ENCODE data around the gene RAB44.

Gene RAB44

DNA sequence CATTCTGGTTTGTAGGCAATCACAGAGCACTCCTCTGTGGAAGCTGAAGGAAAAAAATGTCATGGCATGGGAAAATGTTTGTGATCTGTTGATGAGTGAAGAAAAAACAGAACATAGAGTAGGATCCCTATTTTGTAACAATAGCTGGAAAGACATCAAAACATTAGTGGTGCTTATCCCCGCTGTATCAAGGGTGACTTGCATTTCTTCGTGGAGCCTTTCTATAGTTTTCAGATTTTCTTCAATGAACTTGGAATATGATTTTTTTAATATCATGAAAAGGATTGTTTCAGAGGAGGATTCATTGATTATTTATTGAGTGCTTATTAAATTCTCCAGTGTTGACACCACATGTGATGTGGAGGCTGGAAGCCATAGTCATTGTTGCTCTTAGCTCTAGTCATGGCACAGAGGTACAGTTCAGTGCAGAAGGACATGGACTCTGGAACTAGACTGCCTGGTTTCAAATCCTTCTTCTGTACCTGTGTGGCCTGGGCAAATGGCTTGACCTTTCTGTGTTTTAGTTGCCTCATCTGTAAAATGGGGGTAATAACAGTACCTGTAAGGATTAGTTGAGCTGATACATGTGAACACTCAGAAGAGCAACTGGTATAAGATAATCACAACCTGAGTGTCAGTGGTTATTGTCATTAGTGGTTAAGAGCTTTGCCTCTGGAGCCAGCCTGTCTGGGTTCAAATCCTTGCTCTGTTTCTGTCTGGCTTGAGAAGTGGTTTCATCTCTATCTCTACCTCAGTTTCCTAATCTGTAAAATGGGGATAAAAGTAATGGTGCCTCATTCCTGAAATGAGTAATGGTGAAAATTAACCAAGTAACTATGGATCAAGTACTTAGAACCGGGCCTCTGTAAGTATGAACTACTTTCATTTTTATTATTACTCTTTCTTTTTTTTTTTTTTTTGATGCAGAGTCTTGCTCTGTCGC, 33.9 kb upstream of the RAB44 start:
- no peaks in the 10 kb centered on the region for H3K36me3 ChIP-seq (ENCODE audit: insufficient read depth, low read length)
- no peak for TF ChIP-seq EZH2 (IDR thresholded peaks at IDR 0.05)
- TF ChIP-seq FOXP2 (optimal IDR thresholded peaks at IDR 0.05; ENCODE audit: control extremely low read depth, extremely low read length, insufficient read depth) = no peak
- TF ChIP-seq POLR2AphosphoS5 (IDR thresholded peaks at IDR 0.05; ENCODE audit: borderline replicate concordance, low read depth, low read length) = no peak
- no peak for DNase-seq (ENCODE audit: low read depth, low spot score)
- no peak overlapping the region for H3K4me3 ChIP-seq
- H3K9me3 ChIP-seq (ENCODE audit: low read depth, low read length) = no peaks in the 10 kb centered on the region
- H3K27ac ChIP-seq = no peak overlapping the region
- no peak overlapping the region for H3K9ac ChIP-seq (ENCODE audit: insufficient read length)

DNA sequence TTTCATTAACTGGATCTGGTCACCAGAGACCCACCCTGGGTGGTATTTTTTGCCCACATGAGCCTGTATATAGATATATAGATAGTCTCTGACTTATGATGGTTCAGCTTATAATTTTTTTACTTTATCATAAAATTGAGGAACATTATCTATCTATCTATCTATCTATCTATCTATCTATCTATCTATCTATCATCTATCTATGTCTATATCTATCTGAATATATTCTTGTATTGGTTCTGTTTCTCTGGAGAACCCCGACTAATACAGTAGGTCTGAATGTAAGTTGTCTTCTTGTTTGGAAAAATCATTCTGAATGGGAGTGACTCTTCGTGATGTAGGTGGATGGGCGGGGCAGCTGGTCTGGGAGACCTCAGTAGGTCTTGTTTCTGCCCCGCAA, 32.4 kb upstream of the RAB44 start:
- Histone ChIP-seq H3K27ac (no peak overlapping the region), H3K9me3 (ENCODE audit: low read depth, low read length) (no peaks in the 10 kb centered on the region), H3K36me3 (ENCODE audit: insufficient read depth, low read length) (no peaks in the 10 kb centered on the region), H3K4me3 (no peak overlapping the region), H3K9ac (ENCODE audit: insufficient read length) (no peak overlapping the region)
- no peak for TF ChIP-seq FOXP2 (optimal IDR thresholded peaks at IDR 0.05; ENCODE audit: control extremely low read depth, extremely low read length, insufficient read depth)
- TF ChIP-seq POLR2AphosphoS5 (IDR thresholded peaks at IDR 0.05; ENCODE audit: borderline replicate concordance, low read depth, low read length) = no peak
- TF ChIP-seq EZH2 (IDR thresholded peaks at IDR 0.05) = no peak
- DNase-seq (ENCODE audit: low read depth, low spot score) = no peak

DNA sequence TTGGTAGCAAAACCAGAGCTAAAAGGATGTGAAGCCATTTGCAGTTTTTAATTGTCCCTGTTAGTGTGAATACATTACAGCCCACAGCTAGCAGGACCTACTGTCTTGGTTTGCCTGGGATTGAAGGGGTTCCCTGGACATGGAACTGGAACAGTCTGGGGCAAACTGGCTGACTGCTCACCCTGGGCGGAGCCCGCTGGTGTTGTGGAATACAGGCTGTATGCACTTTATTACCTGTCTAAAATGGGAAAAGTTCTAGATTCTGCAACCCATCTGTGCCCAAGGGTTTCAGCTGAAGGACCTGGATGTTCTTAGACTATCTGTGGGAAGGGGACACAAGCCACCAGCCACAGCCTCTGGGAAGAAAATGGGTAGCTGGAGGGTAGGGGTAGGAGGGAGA, 31.3 kb upstream of the RAB44 start:
- H3K4me3 ChIP-seq = no peak overlapping the region
- no peak overlapping the region for H3K9ac ChIP-seq (ENCODE audit: insufficient read length)
- H3K27ac ChIP-seq = no peak overlapping the region
- H3K9me3 ChIP-seq (ENCODE audit: low read depth, low read length) = no peaks in the 10 kb centered on the region
- DNase-seq (ENCODE audit: low read depth, low spot score) = no peak
- H3K36me3 ChIP-seq (ENCODE audit: insufficient read depth, low read length) = no peaks in the 10 kb centered on the region
- TF ChIP-seq FOXP2 (optimal IDR thresholded peaks at IDR 0.05; ENCODE audit: control extremely low read depth, extremely low read length, insufficient read depth) (no peak), POLR2AphosphoS5 (IDR thresholded peaks at IDR 0.05; ENCODE audit: borderline replicate concordance, low read depth, low read length) (no peak), EZH2 (IDR thresholded peaks at IDR 0.05) (no peak)

DNA sequence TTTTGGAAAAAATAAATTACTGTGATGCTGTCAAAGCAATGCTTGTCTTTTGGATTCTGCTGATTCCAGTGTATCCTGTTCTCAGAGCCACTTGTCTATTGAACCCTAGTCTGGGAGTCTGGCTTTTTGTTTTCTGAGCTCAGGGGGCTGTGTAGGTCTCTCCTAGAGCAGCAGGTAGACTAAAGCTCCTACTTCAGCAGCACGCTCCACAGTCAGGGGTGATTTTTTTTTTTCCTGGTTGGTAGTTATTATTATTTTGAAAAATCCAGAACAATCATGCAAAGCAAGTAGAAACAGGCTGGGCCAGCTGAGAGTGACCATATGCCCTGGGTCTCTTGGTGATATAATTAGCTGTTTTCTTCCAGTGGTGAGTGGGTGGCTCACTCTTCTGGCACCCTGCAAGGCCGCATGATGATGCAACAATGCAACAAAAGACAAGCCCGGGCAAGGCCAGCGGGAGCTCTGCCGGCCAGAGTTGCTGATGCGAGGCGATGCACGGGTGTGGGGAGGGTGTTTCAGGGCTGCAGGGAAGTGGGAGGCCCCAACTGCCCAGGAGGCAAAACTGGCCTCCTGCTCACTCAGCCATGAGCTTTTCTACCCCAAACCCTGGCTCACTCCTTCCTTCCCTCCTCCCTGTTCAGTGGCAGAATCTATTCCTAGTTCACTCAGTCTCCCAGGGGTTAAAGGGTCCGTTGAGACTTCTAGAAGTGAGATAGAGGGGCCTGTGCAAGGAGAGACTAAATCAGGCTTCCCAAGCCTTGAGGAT, 30.6 kb upstream of the RAB44 start:
- TF ChIP-seq POLR2AphosphoS5 (IDR thresholded peaks at IDR 0.05; ENCODE audit: borderline replicate concordance, low read depth, low read length) = no peak
- no peak for TF ChIP-seq FOXP2 (optimal IDR thresholded peaks at IDR 0.05; ENCODE audit: control extremely low read depth, extremely low read length, insufficient read depth)
- Histone ChIP-seq H3K36me3 (ENCODE audit: insufficient read depth, low read length) (no peaks in the 10 kb centered on the region), H3K27ac (no peak overlapping the region), H3K9me3 (ENCODE audit: low read depth, low read length) (no peaks in the 10 kb centered on the region), H3K4me3 (no peak overlapping the region), H3K9ac (ENCODE audit: insufficient read length) (no peak overlapping the region)
- DNase-seq (ENCODE audit: low read depth, low spot score) = no peak

DNA sequence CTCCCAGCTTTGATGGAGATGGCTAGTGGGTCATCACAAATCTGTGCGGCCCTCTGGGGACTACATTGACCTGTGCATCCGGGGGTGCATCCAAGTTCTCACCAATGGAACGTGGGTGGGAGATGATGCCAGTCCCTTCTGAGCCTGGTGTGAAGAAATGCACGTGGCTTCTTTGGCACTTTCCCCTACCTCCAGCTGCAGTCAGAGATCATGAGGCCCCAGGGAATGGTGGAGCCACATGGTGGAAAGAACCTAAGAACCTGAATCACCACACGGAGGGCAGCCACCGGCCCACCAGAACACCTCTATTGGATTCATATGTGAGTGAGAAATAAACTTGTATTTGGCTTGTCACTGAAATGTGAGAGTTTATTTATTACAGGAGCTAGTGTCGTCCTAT, 29.0 kb upstream of the RAB44 start:
- DNase-seq (ENCODE audit: low read depth, low spot score) = no peak
- no peak for TF ChIP-seq EZH2 (IDR thresholded peaks at IDR 0.05)
- TF ChIP-seq POLR2AphosphoS5 (IDR thresholded peaks at IDR 0.05; ENCODE audit: borderline replicate concordance, low read depth, low read length) = no peak
- no peak for TF ChIP-seq FOXP2 (optimal IDR thresholded peaks at IDR 0.05; ENCODE audit: control extremely low read depth, extremely low read length, insufficient read depth)
- no peaks in the 10 kb centered on the region for H3K9me3 ChIP-seq (ENCODE audit: low read depth, low read length)
- H3K4me3 ChIP-seq = no peak overlapping the region
- no peak overlapping the region for H3K27ac ChIP-seq
- no peaks in the 10 kb centered on the region for H3K36me3 ChIP-seq (ENCODE audit: insufficient read depth, low read length)
- H3K9ac ChIP-seq (ENCODE audit: insufficient read length) = no peak overlapping the region

DNA sequence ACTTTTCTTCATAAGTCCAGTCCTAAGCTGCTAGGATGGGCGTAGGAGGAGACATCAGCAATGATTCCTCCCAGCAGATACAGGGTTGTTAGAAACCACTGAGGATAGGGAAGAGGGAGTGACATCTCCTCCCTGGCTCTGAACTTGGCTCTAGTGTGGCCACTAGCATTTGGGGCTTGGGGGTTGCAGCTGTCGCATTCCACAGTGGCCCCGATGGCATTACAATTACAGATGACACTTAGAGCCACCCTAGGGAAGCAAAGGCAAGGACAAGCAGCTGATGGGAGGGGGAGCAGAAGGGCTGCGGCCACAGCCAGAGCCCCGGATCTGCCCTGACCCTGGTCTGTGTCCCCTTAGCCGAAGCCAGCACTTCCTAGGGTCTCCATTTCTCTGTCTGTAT, 28.6 kb upstream of the RAB44 start:
- Histone ChIP-seq H3K36me3 (ENCODE audit: insufficient read depth, low read length) (no peaks in the 10 kb centered on the region), H3K27ac (no peak overlapping the region)
- no peak for TF ChIP-seq EZH2 (IDR thresholded peaks at IDR 0.05)
- TF ChIP-seq FOXP2 (optimal IDR thresholded peaks at IDR 0.05; ENCODE audit: control extremely low read depth, extremely low read length, insufficient read depth) = no peak
- TF ChIP-seq POLR2AphosphoS5 (IDR thresholded peaks at IDR 0.05; ENCODE audit: borderline replicate concordance, low read depth, low read length) = no peak

DNA sequence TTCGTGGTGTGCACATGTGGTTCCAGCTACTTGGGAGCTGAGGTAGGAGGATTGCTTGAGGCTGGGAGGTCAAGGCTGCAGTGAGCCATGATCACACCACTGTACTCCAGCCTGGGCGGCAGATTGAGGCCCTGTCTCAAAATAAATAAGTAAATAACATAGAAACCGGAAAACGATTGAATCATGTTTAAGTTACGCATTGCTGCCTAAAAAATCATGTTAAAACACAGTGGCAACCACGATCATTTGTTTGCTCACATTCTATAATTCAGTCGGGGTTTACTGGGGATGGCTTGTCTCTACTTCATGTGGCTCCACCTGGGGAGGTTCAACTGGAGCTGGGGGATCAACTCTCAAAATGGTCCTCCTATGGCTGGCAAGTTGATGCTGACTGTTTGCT, 27.4 kb upstream of the RAB44 start:
- Histone ChIP-seq H3K27ac (no peak overlapping the region), H3K9me3 (ENCODE audit: low read depth, low read length) (no peaks in the 10 kb centered on the region), H3K36me3 (ENCODE audit: insufficient read depth, low read length) (no peaks in the 10 kb centered on the region), H3K4me3 (no peak overlapping the region), H3K9ac (ENCODE audit: insufficient read length) (no peak overlapping the region)
- no peak for TF ChIP-seq EZH2 (IDR thresholded peaks at IDR 0.05)
- TF ChIP-seq POLR2AphosphoS5 (IDR thresholded peaks at IDR 0.05; ENCODE audit: borderline replicate concordance, low read depth, low read length) = no peak
- TF ChIP-seq FOXP2 (optimal IDR thresholded peaks at IDR 0.05; ENCODE audit: control extremely low read depth, extremely low read length, insufficient read depth) = no peak
- DNase-seq (ENCODE audit: low read depth, low spot score) = no peak

More for the DNA sequence above, 28.6 kb upstream of the RAB44 start:
- Histone ChIP-seq H3K4me3 (no peak overlapping the region), H3K9ac (ENCODE audit: insufficient read length) (no peak overlapping the region), H3K9me3 (ENCODE audit: low read depth, low read length) (no peaks in the 10 kb centered on the region)
- DNase-seq (ENCODE audit: low read depth, low spot score) = no peak

DNA sequence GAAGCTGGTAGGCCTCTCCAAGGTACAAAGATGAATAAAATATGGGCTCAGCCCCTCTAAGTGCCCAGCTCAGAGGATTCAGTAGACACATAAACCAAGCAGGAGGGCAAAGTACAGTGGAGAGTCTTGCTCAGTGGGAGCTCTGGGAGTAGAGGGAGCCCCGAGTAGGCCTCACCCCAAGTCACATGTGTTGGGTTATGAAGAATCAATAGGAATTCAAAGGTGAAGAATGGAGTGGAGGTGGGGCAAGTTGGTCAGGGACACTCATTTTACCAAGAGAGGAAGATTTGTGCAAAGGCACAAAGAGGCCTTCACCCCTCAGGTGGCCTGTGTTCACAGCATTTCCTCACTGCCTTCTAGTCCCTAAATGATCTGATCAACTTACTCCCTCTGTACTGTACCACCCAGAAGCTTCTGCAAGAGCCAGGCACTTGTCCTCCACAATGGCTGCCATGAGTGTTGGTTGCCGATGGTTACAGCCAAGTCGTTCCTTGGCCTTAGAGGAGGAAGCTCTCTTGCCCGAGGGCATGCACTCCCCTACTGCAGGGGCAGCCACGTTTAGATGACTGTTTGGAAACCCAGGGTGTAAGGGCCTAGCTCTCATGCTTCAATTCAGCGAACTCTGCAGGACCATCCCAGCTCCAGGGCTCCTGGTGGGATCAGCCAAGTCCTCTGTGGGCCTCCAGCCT, 25.8 kb upstream of the RAB44 start:
- no peaks in the 10 kb centered on the region for H3K9me3 ChIP-seq (ENCODE audit: low read depth, low read length)
- no peak overlapping the region for H3K4me3 ChIP-seq
- no peak overlapping the region for H3K9ac ChIP-seq (ENCODE audit: insufficient read length)
- TF ChIP-seq POLR2AphosphoS5 (IDR thresholded peaks at IDR 0.05; ENCODE audit: borderline replicate concordance, low read depth, low read length) (no peak), EZH2 (IDR thresholded peaks at IDR 0.05) (no peak), FOXP2 (optimal IDR thresholded peaks at IDR 0.05; ENCODE audit: control extremely low read depth, extremely low read length, insufficient read depth) (no peak)
- DNase-seq (ENCODE audit: low read depth, low spot score) = no peak
- no peaks in the 10 kb centered on the region for H3K36me3 ChIP-seq (ENCODE audit: insufficient read depth, low read length)
- no peak overlapping the region for H3K27ac ChIP-seq

Data from SK-N-MC (cell line).